ENCODE results near the gene WIPF3. TPM values are rescaled to one million over a fixed set of nuclear protein-coding genes. Genes with fewer than 3 reads are reported as not detected.
A peak's percentile ranks its signal among the peaks of the same experiment; 100 is the strongest.

Gene WIPF3, protein sequence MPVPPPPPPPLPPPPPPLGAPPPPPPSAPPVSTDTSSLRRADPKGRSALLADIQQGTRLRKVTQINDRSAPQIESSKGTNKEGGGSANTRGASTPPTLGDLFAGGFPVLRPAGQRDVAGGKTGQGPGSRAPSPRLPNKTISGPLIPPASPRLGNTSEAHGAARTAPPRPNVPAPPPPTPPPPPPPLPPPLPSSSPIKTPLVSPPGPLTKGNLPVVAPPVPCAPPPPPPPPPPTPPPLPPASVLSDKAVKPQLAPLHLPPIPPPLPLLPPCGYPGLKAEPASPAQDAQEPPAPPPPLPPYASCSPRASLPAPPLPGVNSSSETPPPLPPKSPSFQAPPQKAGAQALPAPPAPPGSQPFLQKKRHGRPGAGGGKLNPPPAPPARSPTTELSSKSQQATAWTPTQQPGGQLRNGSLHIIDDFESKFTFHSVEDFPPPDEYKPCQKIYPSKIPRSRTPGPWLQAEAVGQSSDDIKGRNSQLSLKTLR
- total RNA-seq, result 10 to 100 TPM in 1 of 2 donors, 1 to 10 TPM in 1; 3.0 to 85.9 TPM

DNA sequence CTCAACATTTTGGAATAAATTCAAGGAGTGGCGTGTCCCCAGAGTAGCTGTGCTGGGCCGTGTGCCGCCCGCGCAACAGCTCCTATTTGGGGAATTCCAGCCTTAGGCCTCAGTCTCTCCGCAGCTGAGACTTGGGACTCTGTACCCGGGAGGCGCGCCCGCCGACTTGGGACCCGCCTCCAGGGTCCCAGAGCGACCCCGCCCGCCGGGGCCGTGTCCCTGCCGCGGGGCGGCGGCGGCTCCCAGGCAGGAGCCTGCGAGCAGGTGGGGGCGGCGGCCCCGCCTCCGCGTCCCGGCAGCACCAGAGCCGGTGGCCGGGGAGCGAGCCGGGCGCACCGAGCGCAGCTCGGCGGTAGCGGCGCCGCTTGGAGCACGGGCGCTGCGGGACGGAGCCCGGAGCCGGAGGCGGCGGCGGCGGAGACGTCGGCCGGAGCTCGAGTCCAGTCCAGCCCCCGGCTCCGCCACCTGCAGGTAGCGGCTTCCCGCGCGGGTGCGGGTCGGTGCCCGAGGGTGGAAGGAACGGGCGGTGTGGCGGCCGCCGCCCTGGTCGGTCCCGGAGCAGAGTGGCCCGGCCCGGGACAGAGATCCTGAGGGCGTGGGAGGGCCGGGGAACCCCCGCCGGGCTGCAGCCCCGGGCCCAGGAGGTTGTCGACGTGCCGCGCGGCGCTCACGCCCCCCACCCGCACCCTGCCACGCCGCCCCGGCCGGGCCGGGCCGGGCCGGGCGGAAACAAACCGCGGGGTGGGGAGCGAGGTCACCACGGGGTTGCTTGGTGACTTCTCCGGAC, at the start of gene WIPF3:
WIPF3 (plus strand) TSS at position 301 of the 787 bp plus-strand sequence. CDS start 28,217 bp downstream, outside the sequence.
- Histone ChIP-seq H3K27ac (peak within 1 kb of the TSS in 1 of 2 donors; percentile 33), H3K4me1 (replicated peaks) (no peaks in the 10 kb centered on the region), H3K36me3 (no peaks in the 10 kb centered on the region), H3K27me3 (replicated peaks; ENCODE audit: insufficient read depth) (no peaks in the 10 kb centered on the region), H3K9me3 (no peaks in the 10 kb centered on the region), H3K4me3 (peak within 1 kb of the TSS; percentile 38 to 53)
- intact Hi-C loops (cut with DNase I), result no loop called here
- WGBS, result 2% methylated on average over 47 of the region's 99 CpGs
- DNase-seq (ENCODE audit: low spot score), result no peak
- TF ChIP-seq POLR2AphosphoS5 (IDR thresholded peaks at IDR 0.05) (no peak), POLR2A (IDR thresholded peaks at IDR 0.05) (no peak)
- TF ChIP-seq, protein P1, sequence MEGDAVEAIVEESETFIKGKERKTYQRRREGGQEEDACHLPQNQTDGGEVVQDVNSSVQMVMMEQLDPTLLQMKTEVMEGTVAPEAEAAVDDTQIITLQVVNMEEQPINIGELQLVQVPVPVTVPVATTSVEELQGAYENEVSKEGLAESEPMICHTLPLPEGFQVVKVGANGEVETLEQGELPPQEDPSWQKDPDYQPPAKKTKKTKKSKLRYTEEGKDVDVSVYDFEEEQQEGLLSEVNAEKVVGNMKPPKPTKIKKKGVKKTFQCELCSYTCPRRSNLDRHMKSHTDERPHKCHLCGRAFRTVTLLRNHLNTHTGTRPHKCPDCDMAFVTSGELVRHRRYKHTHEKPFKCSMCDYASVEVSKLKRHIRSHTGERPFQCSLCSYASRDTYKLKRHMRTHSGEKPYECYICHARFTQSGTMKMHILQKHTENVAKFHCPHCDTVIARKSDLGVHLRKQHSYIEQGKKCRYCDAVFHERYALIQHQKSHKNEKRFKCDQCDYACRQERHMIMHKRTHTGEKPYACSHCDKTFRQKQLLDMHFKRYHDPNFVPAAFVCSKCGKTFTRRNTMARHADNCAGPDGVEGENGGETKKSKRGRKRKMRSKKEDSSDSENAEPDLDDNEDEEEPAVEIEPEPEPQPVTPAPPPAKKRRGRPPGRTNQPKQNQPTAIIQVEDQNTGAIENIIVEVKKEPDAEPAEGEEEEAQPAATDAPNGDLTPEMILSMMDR (IDR thresholded peaks at IDR 0.05), result no peak

GRCh38 chr7:29763266-29763665, 43.0 kb upstream of the WIPF3 start:
- Histone ChIP-seq H3K4me1 (replicated peaks) (no peaks in the 10 kb centered on the region), H3K27me3 (replicated peaks; ENCODE audit: insufficient read depth) (no peaks in the 10 kb centered on the region), H3K4me3 (no peak overlapping the region), H3K9me3 (no peaks in the 10 kb centered on the region), H3K27ac (no peak overlapping the region), H3K36me3 (no peaks in the 10 kb centered on the region)
- WGBS, result 40% methylated on average over 1 of the region's 1 CpG
- DNase-seq (ENCODE audit: low spot score), result no peak
- intact Hi-C loops (cut with DNase I), result no loop called here
- TF ChIP-seq, protein P1 (IDR thresholded peaks at IDR 0.05), result no peak
- TF ChIP-seq POLR2A (IDR thresholded peaks at IDR 0.05), result no peak
- TF ChIP-seq POLR2AphosphoS5 (IDR thresholded peaks at IDR 0.05), result no peak

GRCh38 chr7:29764227-29764626, 42.1 kb upstream of the WIPF3 start:
- DNase-seq (ENCODE audit: low spot score), result no peak

GRCh38 chr7:29765490-29765889, 40.8 kb upstream of the WIPF3 start:
- Histone ChIP-seq H3K9me3 (no peaks in the 10 kb centered on the region), H3K4me3 (no peak overlapping the region), H3K27ac (no peak overlapping the region), H3K27me3 (replicated peaks; ENCODE audit: insufficient read depth) (no peaks in the 10 kb centered on the region), H3K36me3 (no peaks in the 10 kb centered on the region), H3K4me1 (replicated peaks) (no peaks in the 10 kb centered on the region)
- WGBS, result 43% methylated on average over 5 of the region's 5 CpGs
- intact Hi-C loops (cut with DNase I), result no loop called here
- no peak for DNase-seq (ENCODE audit: low spot score)
- no peak for TF ChIP-seq POLR2AphosphoS5 (IDR thresholded peaks at IDR 0.05)
- TF ChIP-seq POLR2A (IDR thresholded peaks at IDR 0.05), result no peak
- TF ChIP-seq, protein P1 (IDR thresholded peaks at IDR 0.05), result no peak

More at GRCh38 chr7:29764227-29764626, 42.1 kb upstream of the WIPF3 start:
- Histone ChIP-seq H3K4me3 (no peak overlapping the region), H3K36me3 (no peaks in the 10 kb centered on the region), H3K9me3 (no peaks in the 10 kb centered on the region), H3K4me1 (replicated peaks) (no peaks in the 10 kb centered on the region), H3K27ac (no peak overlapping the region), H3K27me3 (replicated peaks; ENCODE audit: insufficient read depth) (no peaks in the 10 kb centered on the region)
- 63% methylated on average over 2 of the region's 2 CpGs for WGBS
- intact Hi-C loops (cut with DNase I), result no loop called here
- TF ChIP-seq POLR2A (IDR thresholded peaks at IDR 0.05) (no peak), POLR2AphosphoS5 (IDR thresholded peaks at IDR 0.05) (no peak)
- TF ChIP-seq, protein P1 (IDR thresholded peaks at IDR 0.05), result no peak
